Measurements from ENCODE around the gene NENF.
"Not testable (repeated sequence)": the region's sequence is repeated elsewhere in the genome, so short reads cannot be mapped to it uniquely, and the experiment has no call there.

Gene NENF

DNA sequence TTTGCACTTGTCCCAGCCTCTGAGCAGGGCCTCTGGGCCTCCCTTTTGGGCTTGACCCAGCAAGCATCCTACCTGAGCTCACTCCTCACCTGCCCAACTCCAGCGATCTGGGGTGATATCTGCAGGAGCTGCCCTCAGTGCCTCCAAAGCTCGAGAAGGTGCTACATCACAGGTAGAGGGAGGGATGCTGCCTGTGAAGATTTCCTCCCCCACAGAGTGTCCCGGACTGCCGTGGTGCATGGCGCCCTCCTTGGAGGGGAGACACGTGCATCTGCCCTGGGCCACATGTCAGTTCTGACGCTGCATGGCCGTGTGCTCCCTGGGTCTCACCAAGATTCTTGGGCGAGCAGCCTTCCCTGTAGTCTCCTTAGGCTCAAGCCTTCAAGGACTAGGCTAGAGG is 27.7 kb downstream of the NENF start:
- DNase-seq (ENCODE audit: low spot score) = no peak

DNA sequence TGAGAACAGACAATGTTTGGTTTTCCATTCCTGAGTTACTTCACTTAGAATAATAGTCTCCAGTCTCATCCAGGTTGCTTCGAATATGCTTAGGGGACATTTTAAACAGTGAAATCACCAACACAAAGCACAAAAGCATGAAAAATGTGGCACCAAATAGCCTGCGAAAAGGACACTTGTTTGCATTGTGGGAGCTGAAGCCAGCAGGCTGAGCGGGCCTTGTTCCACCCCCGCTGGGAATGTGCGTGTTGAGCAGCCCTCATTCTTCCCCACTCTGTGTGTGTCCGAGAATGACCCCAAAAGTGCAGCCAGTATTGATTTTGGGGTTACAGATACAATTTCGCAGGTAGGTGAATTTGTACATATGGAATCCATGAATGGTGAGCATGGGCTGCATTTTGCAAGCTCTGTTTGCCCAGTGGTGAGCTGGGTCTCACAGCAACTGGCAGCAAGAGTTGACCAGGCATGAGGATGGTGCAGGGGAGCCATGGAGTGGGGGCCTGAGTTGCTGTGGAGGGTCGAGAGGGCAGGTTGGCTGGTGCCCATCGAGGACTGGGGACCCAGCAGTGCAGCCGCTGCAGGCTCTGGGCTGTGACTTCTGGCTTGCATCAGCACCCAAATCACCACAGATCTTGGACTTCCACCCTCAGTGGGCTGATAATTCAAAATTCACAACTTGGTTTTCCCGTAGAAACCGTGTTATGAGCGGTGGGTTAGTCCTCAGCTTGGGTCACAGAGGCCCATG is 29.4 kb downstream of the NENF start:
- no peak for DNase-seq (ENCODE audit: low spot score)

DNA sequence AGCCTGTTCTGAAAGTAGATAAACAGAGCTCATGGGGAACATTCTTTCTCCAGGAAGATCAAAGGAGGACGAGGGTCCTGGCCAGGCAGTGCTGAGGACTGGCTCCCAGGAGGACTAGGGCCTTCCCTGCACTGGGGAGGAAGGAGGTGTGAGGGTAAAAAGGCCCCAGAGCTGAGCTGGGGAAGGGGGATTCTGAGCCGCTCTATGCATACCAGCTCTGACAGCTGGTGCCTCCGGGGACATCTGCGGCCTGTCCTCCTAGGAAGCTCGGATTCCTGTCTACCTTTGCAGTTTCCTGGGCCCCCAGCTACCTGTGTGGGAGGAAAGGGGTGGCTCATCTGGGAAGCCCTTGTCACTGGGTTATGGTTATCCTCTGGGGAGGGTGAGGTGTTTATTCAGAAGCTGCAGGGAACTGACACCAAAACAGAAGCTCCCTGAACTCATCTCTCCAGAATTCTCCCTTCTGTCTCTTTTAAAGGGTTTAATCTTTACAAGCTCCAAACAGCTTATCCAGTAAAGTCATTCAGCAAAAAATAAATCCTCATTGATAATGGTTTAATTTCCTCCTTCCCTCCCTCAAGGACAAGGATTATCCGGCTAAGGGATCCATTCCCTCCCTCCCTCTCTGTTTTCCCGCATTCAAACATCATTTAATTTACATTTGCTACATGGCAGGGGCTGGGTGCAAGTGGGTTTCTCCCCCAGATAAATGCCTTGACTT is 31.0 kb downstream of the NENF start:
- DNase-seq (ENCODE audit: low spot score) = no peak

DNA sequence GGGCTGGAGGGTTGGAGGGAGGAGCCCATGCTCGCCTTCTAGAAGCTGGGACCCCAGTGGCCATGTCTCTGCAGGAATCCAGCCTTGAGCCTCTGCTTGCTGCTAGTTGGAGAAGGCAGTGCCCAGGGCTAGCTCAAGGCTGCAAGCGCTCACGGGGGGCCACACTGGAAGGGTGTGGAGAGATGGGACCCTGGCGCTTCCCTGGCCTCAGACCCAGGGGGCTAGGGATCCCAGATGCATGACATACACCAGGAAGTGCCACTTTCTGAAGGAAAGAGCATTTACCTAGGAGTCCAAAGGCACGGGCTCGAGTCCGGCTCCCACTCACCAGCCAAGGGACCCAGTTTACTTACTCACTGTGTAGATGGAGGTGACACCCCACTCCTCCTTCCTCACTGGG is 32.6 kb downstream of the NENF start:
- DNase-seq (ENCODE audit: low spot score) = no peak

DNA sequence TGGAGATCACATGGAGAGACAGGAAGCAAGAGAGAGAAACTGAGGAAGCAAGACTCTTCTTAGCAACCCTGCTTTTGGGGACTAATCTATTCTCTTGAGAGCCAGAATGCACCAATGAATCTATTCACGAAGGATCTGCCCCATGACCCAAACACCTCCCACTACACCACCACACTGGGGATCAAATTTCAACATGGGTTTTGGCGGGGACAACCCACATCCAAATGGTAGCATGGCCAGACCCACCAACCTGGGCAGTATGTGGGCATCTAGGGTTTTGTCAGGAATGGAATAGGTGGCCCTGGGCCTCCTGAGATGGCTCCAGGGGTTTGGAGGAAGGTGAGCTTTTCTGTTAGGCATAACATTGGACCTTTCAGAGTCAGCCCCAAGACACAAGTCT is 33.7 kb downstream of the NENF start:
- DNase-seq (ENCODE audit: low spot score) = no peak

DNA sequence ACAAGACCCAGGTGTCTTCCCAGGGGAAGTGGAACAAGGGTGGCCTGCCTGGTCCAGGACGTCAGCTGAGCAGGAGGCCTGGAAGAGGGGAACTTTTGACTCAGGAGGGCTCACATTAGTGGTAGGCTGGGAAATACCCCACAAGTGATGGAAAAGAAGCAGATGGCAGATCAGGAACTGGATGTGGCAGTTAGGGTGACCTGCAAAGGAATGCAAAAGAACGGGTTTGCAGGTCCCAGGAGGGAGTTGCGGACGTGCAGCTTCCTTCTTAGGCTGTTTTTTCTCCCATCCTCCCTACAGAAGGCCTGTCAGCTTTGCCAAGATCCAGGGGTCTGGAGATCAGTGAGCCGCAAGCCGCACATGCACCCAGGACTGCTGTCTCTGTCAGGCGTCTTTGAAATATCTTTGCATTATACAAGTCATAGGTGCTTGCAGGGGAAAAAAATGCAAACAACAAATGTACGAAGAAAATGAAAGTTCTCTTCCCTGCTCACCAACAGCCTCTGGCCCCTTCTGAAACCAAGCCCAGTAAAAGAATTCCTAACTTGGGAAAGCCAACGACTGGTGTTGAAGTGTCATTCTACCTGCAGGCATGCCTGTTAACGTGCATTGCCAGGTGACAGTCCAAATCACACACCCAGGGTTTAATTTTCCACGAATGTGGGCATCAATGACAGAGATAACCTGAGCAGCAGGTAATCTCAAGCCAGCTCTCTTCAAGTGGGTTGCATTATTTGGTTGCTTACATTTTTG is 34.4 kb downstream of the NENF start:
- no peak for DNase-seq (ENCODE audit: low spot score)

DNA sequence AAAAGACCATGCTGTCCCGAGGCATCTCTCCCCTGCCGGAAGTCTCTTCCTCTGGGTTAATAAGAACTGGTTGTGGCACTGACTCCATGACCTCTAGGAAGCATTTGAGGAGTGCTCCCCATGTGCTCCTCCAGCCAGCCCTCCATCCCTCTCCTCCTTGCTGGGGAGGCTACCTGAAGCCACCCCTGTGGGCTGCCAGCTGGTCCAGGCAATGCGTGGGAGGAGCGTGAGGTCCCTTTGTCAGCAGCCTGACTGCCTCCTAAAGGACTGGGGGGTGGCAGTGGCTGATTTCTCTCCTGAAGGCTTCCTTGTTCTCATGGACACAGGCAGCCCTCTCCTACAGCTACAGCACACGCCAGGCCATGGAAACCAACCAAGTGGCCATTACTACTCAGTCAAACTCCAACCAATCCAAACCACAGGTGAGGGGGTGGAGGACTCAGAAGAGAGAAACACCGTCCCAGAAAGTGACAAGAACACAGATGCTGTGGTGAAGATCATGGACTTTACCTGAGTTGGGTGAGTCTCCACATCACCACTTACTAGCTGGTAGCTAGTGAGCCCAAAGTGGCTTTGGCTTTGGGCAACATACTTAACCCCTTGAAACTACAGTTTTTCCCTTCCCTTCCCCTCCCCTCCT is 35.2 kb downstream of the NENF start:
- DNase-seq (ENCODE audit: low spot score) = no peak

DNA sequence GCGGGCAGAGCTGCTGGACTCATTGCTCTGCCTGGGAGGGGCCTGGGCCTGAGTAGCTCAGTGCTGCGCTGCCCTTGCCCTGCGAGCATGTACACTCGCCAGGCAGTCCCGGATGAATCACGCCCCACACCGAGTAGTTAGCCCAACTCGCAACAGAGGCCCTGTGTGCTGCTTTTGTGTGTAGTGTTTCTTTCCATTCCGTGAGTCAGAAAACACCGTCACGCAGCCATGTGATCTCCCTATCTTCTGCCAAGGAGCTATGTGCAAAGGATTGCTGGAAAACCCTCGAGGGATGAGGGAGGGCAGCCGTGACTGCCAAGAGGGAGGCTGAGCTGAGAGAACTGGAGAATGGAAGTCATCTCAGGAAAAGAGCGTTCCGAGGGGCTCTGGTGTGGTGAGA is 37.3 kb downstream of the NENF start:
- DNase-seq (ENCODE audit: low spot score) = no peak

DNA sequence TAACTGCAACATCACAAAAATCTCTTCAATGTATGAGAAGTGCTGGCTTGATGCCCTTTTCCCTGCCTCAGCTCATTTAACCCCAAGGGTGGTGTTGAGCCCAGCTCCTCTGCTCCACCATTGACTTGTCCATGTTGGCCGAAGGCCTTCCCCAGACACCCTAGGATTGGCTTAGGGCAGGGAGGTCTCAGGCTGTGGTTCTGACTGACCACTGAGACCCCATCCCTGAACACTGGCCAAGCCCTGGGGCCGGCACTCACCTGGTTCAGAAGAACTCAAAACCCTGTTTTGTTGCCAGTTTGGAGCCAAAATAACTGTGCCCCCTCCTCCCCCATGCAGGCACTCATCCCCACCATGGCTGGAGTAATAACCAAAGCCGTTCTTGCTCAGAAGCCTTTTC is 38.6 kb downstream of the NENF start:
- DNase-seq (ENCODE audit: low spot score) = no peak

DNA sequence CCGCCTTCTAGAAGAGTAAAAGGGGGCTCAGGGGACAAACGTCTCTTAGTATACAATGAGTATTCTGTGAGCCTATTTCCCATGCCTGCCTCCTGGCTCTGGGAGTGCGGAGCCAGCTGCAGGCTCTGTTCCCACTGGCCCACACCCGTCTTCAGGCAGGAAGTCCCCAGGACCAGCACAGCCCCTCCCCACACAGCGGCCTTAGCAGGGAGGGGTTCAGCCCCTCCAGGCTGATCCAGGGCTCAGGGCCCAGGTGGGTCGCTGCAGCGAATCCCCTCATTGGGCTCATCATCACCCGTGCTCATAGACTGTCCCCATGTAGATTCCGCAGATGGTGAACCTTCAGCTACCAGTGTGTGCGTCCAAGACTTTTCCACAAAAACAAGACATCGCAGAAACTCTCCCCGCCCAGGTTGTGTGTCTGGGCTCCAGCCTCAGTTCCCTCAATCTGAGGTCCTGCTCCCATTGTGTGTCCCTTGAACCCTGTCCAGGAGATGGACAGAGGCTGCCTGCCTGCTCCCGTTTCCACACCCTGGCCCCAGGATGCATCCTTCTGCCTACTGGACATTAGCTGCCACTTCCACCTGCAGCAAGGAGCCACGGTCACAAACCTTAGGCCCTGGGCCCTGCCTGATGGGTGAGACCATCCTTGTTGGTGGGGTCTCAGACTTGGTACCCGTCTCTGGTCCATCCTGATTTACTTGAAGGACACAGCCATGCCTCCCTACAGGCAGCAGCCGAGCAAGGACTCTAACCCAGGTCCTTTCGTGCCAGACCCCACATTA is 39.4 kb downstream of the NENF start:
- DNase-seq (ENCODE audit: low spot score) = no peak

DNA sequence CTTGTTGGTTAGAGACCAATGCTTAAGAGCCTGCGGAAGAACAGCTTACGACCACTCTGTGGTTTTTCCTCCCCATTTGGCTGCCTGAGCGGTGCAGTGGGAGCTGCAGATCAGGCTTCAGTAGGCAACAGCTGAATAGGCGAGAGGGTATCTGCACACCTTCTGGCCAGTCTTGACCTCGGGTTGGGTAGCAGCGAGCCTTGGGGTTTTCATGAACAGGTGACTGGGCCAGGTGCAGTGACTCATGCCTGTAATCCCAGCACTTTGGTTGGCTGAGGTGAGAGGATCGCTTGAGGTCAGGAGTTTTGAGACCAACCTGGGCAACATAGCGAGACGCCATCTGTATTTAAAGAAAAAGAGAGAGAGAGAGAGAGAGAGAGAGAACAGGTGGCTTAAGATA is 41.0 kb downstream of the NENF start:
- DNase-seq (ENCODE audit: low spot score) = no peak

DNA sequence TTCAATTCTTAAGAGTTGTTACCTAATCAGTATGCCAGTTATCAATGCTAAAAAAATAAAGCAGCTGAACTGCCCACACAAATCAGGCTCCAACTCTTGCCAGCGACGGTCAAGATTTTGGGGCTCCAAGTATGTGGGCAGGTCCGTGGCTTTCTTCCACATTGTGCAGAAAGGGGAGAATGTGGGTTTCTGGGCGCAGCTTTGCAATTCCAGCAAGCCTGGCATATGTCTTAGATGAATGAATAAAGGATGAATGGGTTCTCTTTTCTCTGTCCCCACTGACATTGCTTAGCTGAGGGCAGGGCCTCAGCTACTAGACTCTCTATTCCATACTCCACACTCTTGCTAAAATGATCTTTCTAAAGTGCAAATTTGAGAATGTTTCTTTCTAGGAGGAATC is 42.4 kb downstream of the NENF start:
- DNase-seq (ENCODE audit: low spot score) = no peak

DNA sequence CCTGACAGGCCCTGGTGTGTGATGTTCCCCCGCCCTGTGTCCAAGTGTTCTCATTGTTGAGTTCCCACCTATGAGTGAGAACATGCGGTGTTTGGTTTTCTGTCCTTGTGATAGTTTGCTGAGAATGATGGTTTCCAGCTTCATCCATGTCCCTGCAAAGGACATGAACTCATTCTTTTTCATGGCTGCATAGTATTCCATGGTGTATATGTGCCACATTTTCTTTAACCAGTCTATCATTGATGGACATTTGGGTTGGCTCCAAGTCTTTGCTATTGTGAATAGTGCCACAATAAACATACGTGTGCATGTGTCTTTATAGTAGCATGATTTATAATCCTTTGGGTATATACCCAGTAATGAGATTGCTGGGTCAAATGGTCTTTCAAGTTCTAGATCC is 43.1 kb downstream of the NENF start:
- DNase-seq (ENCODE audit: low spot score) = not testable (repeated sequence)

DNA sequence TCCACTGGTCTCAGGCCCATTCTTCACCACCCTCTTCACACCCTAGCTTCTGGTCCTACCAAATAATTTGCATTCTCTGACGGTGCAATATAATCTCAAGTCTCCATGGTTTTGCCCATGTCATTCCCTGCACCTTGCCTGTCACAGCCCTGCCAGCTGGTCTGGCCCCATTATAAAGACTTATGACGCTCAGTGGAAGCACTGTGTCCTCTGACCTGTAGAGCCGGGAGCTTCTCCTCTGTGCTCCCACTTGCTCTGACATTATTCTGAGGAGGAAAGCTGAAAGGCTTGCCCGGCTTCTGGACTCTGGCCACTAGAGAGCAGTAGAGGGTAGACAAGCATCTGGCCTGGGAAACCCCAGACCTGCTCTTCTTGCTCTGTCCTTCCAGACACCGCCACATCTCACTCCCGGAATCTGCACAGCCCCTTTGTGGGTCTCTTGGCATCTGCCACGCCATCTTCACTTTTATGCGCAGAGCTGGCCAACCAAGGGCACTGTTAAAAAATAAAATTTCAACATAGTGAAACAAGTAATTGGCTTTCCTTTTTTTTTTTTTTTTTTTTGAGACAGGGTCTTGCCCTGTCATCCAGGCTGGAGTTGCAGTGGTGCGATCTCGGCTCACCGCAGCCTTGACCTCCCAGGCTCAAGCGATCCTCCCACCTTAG is 44.4 kb downstream of the NENF start:
- DNase-seq (ENCODE audit: low spot score) = peak; percentile 83

DNA sequence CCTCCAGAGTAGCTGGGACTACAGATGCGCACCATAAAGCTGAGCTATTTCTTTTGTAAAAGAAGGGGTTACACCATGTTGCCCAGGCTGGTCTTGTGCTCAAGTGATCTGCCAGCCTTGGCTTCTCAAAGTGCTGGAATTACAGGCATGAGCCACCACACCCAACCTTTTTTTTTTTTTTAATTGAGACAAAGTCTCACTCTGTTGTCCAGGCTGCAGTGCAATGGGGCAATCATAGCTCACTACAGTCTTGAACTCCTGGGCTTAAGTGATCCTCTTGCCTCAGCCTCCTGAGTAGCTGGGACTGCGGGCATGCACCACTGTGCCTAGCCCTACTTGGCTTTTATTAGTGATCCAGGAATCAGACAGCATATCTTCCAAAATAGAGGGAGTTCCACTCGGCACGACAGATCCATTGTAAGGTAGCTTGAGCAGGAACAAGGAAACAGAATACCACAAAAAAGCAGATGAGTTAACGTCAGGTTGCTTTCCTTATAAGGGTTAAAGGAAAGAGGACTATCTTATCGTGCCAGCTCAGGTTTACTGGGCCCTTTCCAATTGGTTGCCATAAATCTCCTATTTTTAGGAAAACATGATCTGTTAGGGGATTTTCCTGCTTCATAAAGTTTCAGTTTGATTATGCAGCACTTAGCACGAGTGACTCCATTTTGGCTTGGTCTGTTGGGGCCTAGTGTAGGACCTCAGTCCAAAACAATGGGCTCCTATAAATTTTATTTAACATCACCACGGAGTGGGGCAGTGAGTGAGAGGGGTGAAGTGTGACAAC is 45.2 kb downstream of the NENF start:
- no peak for DNase-seq (ENCODE audit: low spot score)

DNA sequence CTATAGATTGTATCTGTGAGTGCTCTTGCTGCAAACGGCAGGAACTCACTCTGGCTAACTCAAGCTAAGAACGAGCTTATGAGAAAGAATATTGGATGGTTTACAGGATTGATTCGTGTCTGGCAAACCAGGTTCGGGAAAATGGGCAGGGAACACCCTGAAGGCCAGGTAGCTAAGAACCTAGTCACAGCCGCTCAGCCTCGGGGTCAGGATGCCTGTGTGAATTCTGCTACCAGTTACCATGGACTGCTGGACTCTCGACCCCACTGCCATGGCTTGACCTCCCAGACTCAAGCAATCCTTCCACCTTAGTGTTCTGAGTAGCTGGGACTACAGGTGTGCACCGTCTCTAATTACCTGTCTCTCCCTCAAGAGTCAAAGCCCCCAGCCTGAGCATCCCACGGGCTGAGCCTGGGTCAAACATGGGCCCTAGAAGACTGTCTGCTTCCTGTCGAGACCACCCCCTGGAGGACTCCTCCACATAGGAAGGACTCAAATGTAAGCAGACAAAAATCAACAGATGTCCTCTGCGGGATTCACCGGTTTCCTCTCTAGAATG is 45.8 kb downstream of the NENF start:
- no peak for DNase-seq (ENCODE audit: low spot score)

DNA sequence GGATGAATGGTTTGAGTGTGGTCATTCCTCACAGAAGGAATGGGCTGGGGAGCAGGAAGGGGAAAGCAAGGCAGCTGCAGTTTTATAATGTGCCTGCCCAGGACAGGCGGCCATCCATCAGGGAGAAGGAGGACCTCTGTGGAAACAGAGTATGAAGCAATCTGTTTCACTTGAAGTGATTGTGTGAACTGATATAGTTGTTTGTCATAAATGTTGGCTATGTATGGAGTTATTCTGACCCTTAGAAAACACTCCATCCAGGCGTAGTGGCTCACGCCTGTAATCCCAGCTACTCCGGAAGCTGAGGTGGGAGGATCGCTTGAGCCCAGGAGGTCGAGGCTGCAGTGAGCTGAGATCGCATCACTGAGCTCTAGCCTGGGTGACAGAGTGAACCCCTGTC is 46.5 kb downstream of the NENF start:
- DNase-seq (ENCODE audit: low spot score) = no peak

DNA sequence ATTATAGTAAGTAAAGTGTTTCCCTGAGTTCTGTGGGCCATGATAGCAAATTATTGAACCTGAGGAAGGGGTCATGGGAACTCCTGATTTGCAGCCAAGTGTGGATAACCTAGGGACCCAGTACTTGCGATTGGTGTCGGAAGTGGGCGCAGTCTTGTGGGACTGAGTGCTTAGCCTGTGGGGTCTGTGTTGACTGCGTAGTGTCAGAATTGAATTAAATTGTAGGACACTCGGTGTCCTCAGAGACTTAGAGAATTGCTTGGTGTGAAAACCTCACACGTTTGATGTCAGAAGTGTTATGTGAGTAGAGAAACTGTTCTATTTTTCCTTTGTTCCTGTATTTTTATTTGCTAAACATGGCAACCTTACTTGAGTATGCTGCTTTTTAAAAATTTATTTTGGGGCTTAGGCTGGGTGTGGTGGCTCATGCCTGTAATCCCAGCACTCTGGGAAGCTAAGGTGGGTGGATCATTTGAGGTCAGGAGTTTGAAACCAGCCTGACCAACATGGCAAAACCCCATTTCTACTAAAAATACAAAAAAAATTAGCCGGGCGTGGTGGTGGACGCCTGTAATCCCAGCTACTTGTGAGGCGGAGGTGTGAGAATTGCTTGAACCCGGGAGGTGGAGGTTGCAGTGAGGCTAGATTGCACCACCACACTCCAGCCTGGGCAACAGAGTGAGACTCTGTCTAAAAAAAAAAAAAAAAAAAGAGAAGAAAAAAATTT is 48.2 kb downstream of the NENF start:
- not testable (repeated sequence) for DNase-seq (ENCODE audit: low spot score)

DNA sequence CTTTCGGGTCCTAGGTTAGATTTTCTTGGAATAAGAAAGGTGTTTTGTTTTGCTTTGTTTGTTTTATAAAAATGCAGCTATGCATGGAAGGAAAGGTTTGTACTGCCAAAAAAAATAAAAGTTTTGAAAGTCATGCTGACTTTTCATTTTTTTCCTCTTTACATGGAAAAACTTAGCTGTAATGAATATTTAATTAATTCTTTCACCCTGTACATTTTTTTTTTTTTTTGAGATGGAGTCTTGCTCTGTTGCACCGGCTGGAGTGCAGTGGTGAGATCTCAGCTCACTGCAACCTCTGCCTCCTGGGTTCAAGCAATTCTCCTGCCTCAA is 48.7 kb downstream of the NENF start:
- no peak for DNase-seq (ENCODE audit: low spot score)

Data from left forelimb (tissue), 1 donor.